GM18502 (cell line): Measurements from ENCODE around the gene DLEC1.
"Not testable (repeated sequence)": the region's sequence is repeated elsewhere in the genome, so short reads cannot be mapped to it uniquely, and the experiment has no call there.

Experiments
- ATAC-seq: cut with Tn5 transposase; IDR thresholded peaks from one replicate; pipeline ENCODE4 v1.9.1; 2021; ENCODE audit warnings: mild to moderate bottlenecking; ENCODE audit not compliant: unreplicated experiment, poor library complexity

The DLEC1 gene

GRCh38 chr3:38017445-38018295, 21.3 kb upstream of the DLEC1 start:
- no peak for ATAC-seq

GRCh38 chr3:38018296-38019266, 20.4 kb upstream of the DLEC1 start:
- no peak for ATAC-seq

- ATAC-seq, result no peak
Observed at GRCh38 chr3:38019658-38020341, 19.2 kb upstream of the DLEC1 start.

- ATAC-seq, result no peak
Observed at GRCh38 chr3:38020342-38020726, 18.7 kb upstream of the DLEC1 start.

GRCh38 chr3:38021196-38021595, 17.8 kb upstream of the DLEC1 start:
- ATAC-seq, result no peak

- no peak for ATAC-seq
Observed at GRCh38 chr3:38022301-38022700, 16.7 kb upstream of the DLEC1 start.

- ATAC-seq, result no peak
Observed at GRCh38 chr3:38022896-38023709, 15.9 kb upstream of the DLEC1 start.

GRCh38 chr3:38026856-38027255, 12.2 kb upstream of the DLEC1 start:
- no peak for ATAC-seq

- ATAC-seq, result no peak
Observed at GRCh38 chr3:38027466-38028465, 11.2 kb upstream of the DLEC1 start.

- ATAC-seq, result no peak
Observed at GRCh38 chr3:38028621-38029361, 10.2 kb upstream of the DLEC1 start.

- no peak for ATAC-seq
Observed at GRCh38 chr3:38029400-38030125, 9.4 kb upstream of the DLEC1 start, which contains the start of gene PLCD1. Gene PLCD1 (minus strand): TSS chr3:38029642. CDS start chr3:38029539, 103 bp downstream.

GRCh38 chr3:38030126-38031021, 8.6 kb upstream of the DLEC1 start:
- ATAC-seq, result no peak

- ATAC-seq, result no peak
Observed at GRCh38 chr3:38031022-38031994, 7.7 kb upstream of the DLEC1 start.

GRCh38 chr3:38032328-38032865, 6.6 kb upstream of the DLEC1 start:
- no peak for ATAC-seq

GRCh38 chr3:38033586-38033985, 5.4 kb upstream of the DLEC1 start:
- ATAC-seq, result not testable (repeated sequence)
